ENCODE data around the gene NKX3-2.

The NKX3-2 gene

GRCh38 chr4:13530823-13531624 is 13.3 kb downstream of the NKX3-2 start:
- DNase-seq = peak; percentile 51

DNA sequence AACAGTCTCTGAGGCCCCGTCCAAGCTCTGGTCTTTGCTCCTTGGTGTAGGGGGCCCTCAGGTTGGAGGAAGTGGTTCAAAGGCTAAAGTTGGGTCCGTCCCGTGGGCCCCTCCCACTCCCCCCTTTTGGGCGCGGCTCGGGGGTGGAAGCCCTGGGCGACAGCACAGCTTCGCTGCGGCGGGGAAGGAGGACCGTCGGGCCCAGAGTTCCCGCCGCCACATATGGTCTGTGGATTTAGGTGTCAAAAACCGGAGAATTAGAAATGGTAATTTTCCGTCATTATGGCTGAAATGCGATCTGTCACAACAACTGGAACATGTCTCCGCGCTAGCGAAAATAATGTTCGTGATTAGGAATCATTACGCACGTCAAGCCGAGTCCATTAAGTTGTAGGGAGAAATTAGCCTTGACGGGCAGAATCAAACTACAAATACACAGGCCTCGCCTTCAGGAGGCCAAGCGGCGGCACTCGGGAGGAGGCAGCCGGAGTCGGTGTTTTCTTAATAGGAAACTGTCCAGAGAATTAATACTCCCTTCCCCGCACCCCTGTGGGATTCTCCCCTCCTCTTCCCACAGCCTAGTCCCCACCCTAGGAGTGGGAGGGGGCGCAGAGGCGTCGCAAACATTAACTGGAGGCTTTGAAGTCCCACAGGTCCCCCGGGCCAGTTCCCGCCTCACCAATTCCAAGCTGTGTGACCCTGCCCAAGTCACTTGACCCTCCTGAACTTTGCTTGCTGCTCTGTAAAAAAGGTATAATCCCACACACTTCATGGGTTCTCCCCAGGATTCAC is 15.0 kb downstream of the NKX3-2 start:
- peak; percentile 62 for DNase-seq

GRCh38 chr4:13528821-13529127 is 15.5 kb downstream of the NKX3-2 start:
- DNase-seq = peak; percentile 52

- peak; percentile 41 for DNase-seq
Measured at GRCh38 chr4:13527981-13528820, 16.1 kb downstream of the NKX3-2 start.

DNA sequence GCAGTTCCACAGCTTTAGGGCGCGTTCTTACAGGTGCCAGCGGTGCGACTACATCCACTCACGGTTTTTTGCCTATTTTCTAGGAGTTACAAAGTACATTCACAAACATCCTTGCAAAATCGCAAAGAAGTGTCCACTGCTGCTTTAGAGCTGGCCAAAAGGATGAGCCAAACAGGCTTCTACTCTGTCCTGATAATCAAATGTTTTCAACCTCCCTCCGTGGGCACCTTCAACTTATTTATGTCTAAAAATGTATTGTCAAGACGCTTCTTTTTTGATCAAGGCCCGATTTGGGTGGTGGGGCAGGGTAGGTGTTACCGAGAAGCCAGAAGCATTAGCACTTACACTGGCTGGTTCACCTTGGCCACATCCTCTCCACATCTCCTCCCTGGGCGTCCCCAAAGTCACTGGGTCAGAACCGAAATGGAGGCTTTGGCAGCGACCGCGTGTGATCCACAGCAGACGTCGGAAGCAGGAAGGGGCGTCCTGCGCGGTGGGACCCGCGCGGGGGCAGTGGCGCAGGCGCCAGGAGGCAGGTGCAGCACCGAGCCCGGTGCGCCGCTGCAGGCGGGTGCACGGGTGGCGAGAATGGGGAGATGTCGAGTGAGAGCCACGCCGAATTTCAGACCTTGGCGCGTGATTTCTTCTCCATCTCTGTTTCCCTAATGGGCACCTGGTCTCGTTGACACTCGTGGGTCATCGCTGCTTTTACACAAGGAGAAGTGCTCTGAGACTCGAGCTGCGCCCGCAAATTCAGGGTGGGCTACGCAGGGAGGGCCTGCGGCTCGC is 16.9 kb downstream of the NKX3-2 start:
- peak; percentile 31 for DNase-seq

DNA sequence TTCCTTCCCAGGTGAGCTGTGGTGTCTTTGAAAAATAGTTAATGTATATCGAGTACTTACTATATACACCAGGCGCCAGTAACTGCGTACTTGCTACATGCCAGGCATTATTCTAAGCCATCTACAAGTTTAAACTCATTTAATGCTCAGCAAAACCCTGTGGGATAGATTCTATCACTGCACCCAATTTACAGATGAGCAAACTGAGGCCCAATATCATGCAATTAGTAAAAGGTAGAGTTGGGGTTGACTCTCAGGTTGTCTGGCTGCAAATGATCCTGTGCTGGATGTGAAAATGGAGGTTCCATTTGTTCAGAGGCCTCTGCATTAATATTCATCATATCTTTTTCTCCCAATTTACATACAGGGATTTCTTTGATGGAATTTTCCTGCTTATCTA is 17.6 kb downstream of the NKX3-2 start:
- no peak for DNase-seq

- DNase-seq = peak; percentile 18
Measured at GRCh38 chr4:13525606-13526281, 18.6 kb downstream of the NKX3-2 start.

- peak; percentile 49 for DNase-seq
Measured at GRCh38 chr4:13524504-13525243, 19.6 kb downstream of the NKX3-2 start.

DNA sequence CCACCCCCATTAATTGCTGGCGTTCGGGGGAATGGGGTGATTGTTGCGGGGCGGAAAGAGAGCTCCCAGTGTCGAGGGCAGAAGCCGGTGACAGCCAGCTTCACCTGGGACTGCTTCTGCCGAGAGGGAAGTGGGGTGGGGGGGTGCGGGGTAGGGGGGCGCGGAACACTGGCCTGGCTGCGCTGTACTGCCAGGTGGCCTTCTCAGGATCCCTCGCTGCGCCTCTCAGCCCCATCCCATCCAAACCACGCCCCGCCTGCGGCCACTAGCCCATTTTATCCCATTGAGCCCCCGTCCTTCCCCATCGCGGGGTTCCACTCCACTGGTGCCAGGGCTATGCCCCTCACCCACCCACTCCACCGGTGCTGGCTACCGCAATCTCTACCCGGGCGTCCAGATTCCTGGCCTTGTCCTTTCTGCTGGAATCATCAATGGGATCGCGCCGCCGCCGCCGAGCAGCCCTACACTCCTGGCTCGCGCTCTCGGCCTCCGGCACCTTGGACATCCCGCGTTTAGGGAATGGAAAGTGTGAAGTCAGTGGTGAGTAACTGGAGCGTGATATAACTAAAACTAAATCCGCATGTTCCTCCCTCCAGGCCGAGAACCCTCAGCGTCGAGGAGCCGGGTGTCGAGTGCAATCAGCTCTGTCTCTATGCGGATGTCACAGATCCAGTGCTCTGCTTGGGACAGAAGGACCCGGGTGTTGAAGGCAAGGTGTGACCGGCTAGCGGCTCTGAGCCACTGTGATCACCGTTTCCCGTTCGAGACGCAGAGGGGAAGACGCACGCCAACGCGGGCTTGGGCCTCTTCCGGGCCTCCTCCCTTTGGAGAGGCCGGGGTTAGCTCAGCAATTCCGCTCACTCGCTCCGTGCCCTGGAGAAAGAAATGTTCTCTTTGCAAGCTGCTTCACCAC is 20.5 kb downstream of the NKX3-2 start:
- DNase-seq = peak; percentile 48

DNA sequence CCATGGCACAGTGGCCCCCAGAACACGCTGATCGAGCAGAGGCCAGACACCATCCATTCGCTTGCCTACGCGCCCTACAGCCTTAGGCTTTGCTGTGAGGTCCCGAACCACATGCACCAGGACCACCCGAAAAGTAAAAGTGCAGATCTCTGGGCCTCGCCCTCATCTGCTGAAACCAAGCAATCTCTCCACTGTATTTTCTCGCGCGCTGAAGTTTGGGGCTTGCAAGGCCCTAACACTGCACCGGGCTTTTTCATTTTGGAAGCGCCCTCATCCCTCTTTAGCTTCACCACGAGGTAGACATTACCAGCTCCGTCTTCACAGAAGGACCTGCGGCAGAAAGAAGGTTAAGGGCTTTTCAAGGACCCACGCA is 21.2 kb downstream of the NKX3-2 start:
- DNase-seq = peak; percentile 50

DNA sequence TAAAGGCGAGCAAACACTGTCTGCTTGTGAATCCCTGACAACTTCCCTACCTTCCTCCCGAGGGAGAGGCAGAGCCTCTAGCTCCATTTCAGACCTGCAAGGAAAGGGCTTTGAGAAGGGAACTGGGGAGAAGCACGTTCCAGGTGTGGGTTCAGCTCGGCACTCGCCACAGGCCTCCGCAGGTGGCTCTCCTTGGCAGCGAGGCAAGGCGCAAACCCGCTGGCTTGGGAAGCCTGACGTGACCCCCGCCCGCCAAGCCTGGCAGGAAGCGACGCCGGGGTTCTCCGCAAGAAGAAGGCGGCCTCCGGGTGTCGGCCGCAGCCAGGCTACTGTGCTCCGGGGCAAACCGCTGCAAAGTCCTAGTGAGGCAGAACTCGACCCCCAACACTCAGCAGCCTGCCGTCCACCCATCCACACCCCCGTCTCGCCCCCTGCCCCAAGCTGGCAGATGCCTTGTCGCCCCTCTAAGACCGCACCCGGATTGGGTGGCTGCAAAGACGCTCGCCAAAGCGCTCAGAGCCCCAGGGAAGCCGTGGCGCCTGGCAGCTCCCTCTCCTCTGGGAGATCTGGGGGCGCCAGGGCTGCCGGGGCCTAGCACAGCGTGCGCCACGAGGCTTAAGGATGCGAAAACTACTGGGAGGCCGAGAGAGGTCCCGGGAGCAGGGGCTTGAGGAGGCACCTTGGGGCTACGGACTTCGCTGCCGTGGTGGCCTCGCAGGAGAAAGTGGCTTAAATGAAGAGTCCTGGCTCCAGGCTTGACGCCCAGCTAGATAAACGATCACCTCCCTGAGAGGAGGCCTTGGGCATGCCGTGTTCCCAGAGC is 21.8 kb downstream of the NKX3-2 start:
- peak; percentile 55 for DNase-seq

DNA sequence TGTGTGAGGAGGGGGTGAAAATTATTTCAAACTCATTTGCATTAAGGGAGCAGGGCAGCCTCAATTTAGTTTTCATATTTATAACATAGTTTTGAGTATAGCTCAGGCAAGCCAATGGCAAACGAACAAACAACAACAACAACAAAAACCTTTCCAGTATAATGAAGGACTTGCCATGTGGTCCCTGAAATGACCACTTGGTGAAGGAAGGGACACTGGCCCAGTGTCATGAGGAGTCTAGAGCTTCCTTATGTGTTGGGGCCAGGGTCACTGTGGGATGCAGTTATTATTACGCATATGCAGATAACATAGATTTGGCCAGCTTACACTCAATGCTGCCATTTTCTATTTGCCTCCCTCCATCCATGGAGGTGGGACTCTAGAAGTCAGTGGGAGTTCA is 23.3 kb downstream of the NKX3-2 start:
- DNase-seq = no peak

DNA sequence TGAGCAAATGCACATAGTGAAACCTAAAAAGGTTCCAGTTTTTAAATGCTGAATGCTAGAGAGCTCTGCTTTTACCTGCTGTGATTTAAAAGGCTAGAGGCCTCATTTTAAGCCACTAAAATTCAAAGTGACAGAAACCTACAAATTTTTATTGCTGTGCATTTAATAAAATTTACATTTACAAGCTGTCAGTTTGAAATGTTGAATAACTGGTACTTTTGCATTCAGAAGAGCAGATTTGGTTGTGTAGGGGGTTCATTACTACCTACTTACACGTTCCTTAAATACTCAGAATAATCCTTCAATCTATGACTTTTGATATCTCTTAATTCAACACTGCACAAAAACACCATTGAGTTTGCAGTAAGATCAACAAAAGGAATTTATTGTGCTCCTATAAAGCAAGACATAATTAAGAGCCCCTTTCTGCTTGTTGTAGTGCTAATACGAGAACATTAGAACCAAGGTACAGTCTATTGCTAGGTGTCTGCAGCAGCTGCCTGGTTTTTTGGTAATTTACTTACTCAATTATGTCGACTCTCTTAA is 27.9 kb downstream of the NKX3-2 start:
- DNase-seq = no peak

DNA sequence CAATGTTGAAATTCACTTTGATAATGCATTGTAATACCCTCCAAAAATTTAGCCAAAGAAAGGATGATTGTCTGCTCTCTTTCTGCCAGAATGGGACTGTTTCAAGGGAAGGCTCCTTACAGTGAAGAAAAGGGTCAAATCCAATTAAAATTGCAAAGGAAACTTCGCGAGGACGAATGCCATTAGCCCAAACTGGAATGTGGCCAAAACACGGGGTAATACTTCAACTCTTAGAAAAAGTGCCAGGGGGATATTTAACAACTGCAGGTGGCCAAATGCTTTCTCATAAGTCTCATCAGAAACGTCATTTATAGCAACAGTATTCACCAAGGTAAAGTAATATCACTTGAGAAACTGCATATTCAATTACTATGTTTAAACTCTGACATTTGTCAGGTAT is 29.0 kb downstream of the NKX3-2 start:
- no peak for DNase-seq

- DNase-seq = no peak
Measured at GRCh38 chr4:13514722-13515121, 29.6 kb downstream of the NKX3-2 start.

- no peak for DNase-seq
Measured at GRCh38 chr4:13511101-13511500, 33.2 kb downstream of the NKX3-2 start.

- no peak for DNase-seq
Measured at GRCh38 chr4:13509442-13509841, 34.9 kb downstream of the NKX3-2 start.

GRCh38 chr4:13504374-13504773 is 39.9 kb downstream of the NKX3-2 start:
- DNase-seq = no peak

DNA sequence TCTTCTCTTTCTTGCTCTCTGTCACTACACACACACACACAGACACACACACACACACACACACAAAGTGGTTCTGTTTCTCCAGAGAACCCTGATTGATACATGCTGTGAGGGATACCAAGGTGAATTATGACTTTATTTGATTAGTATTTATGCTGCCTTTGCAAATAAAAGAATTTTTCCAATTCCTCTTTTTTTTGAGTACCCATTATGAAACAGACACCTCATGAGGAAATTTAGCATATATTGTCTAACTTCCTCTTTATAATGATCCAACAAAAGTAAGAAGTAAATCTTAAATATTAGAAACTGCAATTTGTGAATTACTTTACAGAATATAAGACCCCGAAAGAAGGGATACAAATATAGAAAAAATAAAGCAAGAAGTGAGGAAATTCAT is 45.8 kb downstream of the NKX3-2 start:
- no peak for DNase-seq

All from eye (tissue), 1 donor.